ENCODE measurements around the gene MPC2.

DNA sequence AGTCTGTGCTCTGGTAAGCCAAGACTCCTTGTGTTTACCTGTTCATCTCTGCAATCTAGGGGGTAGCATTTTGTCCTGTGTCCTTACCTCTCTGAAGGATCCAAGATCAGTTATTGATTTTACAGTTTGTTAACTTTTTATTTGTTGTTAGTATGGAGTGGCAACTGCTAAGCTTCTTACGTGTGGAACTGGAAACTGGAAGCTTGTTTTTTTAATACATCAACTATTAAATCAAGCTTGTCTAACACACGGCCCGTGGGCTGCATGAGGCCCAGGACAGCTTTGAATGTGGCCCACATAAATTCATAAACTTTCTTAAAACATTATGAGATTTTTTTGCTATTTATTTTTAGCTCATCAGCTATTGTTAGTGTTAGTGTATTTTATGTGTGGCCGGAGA is 29.2 kb upstream of the MPC2 start:
- TF ChIP-seq EZH2 (IDR thresholded peaks at IDR 0.05; ENCODE audit: insufficient read depth, poor library complexity, severe bottlenecking) = no peak
- no peak for TF ChIP-seq EZH2phosphoT487 (IDR thresholded peaks at IDR 0.05; ENCODE audit: insufficient read depth, low read depth)

Data from GM23248 (cell line).